AG09309 (cell line): ENCODE data around the gene GAB3.

Experiments used
- DNase-seq: peaks from one replicate; pipeline ENCODE4 v3.0.0-alpha.2; 2010; ENCODE audit warnings: low read depth
- H3K4me3 ChIP-seq: 2 replicates; pipeline ENCODE4 v1.5.1; 2011; ENCODE audit warnings: mild to moderate bottlenecking, low read depth, low read length, moderate library complexity; ENCODE audit not compliant: control insufficient read depth
- TF ChIP-seq, protein P1 (sequence below): IDR thresholded peaks from 2 replicates; pipeline ENCODE4 v1.5.1; 2011; ENCODE audit warnings: mild to moderate bottlenecking, low read depth, low read length, inconsistent platforms; ENCODE audit not compliant: insufficient read depth, control insufficient read depth; ENCODE audit errors: missing control alignments

Gene GAB3

DNA sequence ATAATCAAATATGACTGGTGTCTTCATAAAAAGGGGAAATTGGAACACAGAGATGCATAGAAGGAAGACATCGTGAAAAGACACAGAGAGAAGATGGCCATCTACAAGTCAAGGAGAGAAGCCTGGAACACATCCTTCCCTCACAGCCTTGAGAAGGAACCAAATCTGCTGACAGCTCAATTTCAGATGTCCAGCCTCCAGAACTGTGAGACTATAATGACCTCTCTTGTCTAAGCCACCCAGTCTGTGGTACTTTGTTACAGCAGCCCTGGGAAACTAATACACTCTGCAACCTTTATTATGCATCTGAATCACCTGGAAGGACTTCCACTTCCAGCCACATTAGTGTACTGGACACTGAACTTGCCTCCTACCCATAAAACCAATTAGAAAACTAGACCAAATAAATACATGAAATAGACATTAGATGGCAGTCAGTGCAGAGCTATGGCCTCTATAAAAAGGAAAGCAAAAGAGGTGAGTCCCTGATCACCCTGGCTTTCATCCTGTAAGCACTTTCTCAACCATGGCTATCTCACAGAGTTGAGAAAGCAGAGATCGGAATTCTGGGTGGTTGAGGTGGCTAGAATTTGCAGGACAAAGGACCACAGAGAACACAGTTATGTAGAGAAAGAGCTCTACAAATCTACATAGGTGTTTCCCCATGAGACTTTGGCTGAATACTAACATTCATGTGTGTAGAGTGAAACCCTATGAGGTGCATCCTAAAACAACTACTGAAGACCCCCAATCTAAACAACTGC, 25.7 kb downstream of the GAB3 start:
- DNase-seq, result no peak
- no peak overlapping the region for H3K4me3 ChIP-seq
- TF ChIP-seq, protein P1, sequence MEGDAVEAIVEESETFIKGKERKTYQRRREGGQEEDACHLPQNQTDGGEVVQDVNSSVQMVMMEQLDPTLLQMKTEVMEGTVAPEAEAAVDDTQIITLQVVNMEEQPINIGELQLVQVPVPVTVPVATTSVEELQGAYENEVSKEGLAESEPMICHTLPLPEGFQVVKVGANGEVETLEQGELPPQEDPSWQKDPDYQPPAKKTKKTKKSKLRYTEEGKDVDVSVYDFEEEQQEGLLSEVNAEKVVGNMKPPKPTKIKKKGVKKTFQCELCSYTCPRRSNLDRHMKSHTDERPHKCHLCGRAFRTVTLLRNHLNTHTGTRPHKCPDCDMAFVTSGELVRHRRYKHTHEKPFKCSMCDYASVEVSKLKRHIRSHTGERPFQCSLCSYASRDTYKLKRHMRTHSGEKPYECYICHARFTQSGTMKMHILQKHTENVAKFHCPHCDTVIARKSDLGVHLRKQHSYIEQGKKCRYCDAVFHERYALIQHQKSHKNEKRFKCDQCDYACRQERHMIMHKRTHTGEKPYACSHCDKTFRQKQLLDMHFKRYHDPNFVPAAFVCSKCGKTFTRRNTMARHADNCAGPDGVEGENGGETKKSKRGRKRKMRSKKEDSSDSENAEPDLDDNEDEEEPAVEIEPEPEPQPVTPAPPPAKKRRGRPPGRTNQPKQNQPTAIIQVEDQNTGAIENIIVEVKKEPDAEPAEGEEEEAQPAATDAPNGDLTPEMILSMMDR, result no peak

DNA sequence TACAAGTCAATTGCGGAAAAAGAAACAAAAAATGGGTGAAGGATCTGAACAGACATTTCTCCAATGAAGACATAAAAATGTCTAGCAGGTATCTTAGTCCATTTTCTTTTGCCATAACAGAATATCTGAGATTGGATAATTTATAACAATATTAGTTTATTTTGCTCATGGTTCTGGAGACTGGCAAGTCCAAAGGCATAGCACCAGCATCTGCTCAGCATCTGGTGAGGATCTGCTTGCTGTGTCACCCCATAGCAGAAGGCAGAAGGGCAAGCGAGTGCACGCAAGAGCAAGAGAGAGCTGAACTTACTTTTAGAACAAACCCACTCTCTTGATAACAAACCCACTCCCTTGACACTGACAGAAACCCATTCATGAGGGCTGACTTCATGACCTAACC, 29.7 kb downstream of the GAB3 start:
- H3K4me3 ChIP-seq, result no peak overlapping the region
- DNase-seq, result no peak
- TF ChIP-seq, protein P1, result no peak

DNA sequence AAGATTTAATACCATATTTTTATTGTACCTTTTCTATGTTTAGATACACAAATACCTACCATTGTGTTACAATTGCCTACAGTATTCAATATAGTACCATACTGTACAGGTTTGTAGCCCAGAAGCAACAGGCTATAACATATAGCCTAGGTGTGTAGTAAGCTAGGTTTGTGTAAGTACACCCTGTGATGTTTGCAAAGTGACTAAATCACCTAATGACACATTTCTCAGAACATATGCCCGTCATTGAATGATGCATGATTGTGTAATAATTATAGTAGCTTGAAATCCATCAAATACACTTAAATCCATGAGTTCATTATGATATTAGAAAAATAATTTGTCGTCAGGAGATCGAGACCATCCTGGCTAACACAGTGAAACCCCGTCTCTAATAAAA, 30.8 kb downstream of the GAB3 start:
- DNase-seq, result no peak
- no peak overlapping the region for H3K4me3 ChIP-seq
- TF ChIP-seq, protein P1, result no peak

DNA sequence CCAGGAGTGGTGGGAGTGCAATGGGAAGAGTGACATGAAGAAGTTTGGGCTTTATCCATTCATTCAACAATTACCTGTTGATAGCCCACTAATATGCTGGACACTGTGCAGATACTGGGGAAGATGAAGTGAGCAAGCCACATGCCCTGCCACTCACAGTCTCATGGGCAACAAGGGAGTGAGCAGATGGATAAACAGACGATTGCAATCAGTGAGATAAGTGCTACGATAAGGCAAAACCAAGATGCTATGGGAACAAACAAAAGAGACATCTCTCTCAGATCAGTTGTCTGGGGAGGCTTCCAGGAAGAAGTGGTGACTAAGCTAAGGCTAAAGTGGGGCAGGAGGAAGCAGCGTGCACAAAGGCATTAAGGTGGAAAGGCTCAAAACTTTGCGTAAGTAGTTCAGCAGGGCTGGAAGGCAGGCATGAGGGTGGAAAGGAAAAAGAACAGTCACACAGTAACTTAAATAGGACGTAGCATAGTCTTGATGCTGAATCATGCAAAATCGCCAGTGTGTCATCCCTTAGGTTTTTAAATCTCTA, 31.7 kb downstream of the GAB3 start:
- TF ChIP-seq, protein P1, result no peak
- no peak overlapping the region for H3K4me3 ChIP-seq
- DNase-seq, result no peak

DNA sequence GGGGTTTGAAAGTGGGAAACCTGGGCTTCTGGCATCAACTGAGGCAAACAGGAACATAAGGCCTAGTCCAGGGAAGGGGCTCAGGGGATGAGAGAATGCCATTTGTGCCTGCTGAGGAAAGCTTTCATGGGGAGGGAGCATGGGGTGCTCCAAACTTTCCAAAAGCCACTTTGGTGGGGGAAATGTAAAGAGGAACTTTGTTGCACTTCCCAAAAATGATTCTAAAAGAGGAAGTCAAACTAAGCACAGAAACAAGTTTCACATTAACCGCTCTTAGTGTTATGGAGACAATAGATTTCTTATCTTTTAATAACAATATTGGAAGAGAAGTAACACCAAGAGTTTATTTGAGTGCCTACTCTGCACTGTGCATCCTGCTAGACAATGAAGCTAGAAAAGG, 32.3 kb downstream of the GAB3 start:
- no peak overlapping the region for H3K4me3 ChIP-seq
- no peak for DNase-seq
- TF ChIP-seq, protein P1, result no peak

DNA sequence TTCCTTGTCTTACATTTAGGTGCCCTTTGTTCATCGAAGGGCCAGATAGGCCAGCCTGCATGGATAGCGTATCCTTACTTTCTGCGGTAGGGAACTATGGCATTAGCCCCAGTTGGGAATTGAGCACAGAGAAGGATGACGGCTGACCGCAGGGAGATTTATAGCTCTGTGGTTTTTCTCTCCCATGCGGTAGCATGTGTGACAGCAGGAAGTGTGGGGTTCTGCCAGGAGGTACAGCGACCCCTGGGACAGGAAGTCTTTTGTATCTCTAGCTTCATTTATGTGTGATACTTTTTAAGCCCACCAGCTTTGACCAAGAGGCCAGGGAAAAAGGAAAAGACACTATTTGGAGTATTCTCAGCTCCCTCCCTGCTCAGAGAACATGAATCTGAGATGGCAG, 33.1 kb downstream of the GAB3 start:
- no peak overlapping the region for H3K4me3 ChIP-seq

More for the DNA sequence above, 33.1 kb downstream of the GAB3 start:
- no peak for DNase-seq
- TF ChIP-seq, protein P1, result peak; percentile 8
